Stomach (tissue), 4 donors: ENCODE results near the gene GBP7.

Experiments used
- EP300 ChIP-seq: sonication (generic); formaldehyde crosslinking; IDR thresholded peaks from one replicate; pipeline ENCODE4 v1.6.1; 2017; ENCODE audit warnings: antibody characterized with exemption
- POLR2A ChIP-seq, 4 donors: fragments of 450-650 bp; IDR thresholded peaks; one replicate each; pipeline ENCODE4 v1.6.1; 2016; ENCODE audit warnings: antibody characterized with exemption in 4 of 4, control low read depth in 2 of 4, mild to moderate bottlenecking in 1 of 4, moderate library complexity in 1 of 4
- POLR2AphosphoS5 ChIP-seq, 3 donors: sonication (generic); formaldehyde crosslinking; IDR thresholded peaks; one replicate each; pipeline ENCODE4 v1.6.1; 2016; ENCODE audit warnings: antibody characterized with exemption in 3 of 3
- TF ChIP-seq, protein P1 (sequence below), 7 experiments: fragments of 450-650 bp in 4 of 7; fragments of 200-600 bp in 3 of 7; sonication (generic) in 3 of 7; IDR thresholded peaks; one replicate each; pipeline ENCODE4 v1.5.1; 2016 to 2019; ENCODE audit warnings: antibody characterized with exemption in 7 of 7, control low read depth in 2 of 7, mild to moderate bottlenecking in 1 of 7

DNA sequence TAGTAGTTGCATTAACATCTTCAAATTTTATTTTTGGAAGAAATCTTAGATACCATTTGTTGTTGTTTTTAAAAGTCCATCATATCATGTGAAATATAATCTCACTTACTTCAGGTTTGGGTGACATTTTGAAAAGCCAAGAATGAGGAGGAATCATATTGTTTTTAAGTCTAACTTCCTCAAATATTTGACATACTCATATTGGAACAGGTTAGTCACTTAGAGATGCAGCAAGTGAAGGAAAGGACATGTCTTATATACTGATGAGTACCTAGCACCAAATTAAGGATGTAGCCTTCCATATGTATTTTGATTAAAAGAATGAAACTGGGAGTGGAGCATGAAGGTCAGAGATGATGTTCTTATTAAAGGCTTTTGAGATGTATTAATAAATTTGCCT, 73.8 kb downstream of the GBP7 start:
- TF ChIP-seq POLR2A (IDR thresholded peaks at IDR 0.05) (no peak), EP300 (no peak), POLR2AphosphoS5 (IDR thresholded peaks at IDR 0.05) (no peak)
- TF ChIP-seq, protein P1, sequence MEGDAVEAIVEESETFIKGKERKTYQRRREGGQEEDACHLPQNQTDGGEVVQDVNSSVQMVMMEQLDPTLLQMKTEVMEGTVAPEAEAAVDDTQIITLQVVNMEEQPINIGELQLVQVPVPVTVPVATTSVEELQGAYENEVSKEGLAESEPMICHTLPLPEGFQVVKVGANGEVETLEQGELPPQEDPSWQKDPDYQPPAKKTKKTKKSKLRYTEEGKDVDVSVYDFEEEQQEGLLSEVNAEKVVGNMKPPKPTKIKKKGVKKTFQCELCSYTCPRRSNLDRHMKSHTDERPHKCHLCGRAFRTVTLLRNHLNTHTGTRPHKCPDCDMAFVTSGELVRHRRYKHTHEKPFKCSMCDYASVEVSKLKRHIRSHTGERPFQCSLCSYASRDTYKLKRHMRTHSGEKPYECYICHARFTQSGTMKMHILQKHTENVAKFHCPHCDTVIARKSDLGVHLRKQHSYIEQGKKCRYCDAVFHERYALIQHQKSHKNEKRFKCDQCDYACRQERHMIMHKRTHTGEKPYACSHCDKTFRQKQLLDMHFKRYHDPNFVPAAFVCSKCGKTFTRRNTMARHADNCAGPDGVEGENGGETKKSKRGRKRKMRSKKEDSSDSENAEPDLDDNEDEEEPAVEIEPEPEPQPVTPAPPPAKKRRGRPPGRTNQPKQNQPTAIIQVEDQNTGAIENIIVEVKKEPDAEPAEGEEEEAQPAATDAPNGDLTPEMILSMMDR (IDR thresholded peaks at IDR 0.05), result no peak
